Left ventricle myocardium inferior (tissue), 1 donor: ENCODE results near the gene DCTN5. TPM values are rescaled to one million over a fixed set of nuclear protein-coding genes. Genes with fewer than 3 reads are reported as not detected.
A peak's percentile ranks its signal among the peaks of the same experiment; 100 is the strongest.

Experiments used
- DNase-seq: peaks from one replicate; pipeline ENCODE4 v3.0.0-alpha.2; 2020
- H3K27ac ChIP-seq: fragments of 200-600 bp; replicated peaks from 2 replicates; pipeline ENCODE4 v1.8.0; 2021
- H3K27me3 ChIP-seq: fragments of 200-600 bp; 2 replicates; pipeline ENCODE4 v1.8.0; 2021; ENCODE audit warnings: low read depth
- H3K36me3 ChIP-seq: fragments of 200-600 bp; 2 replicates; pipeline ENCODE4 v1.8.0; 2021
- H3K4me1 ChIP-seq: fragments of 200-600 bp; 2 replicates; pipeline ENCODE4 v1.8.0; 2021
- H3K4me3 ChIP-seq: fragments of 200-600 bp; 2 replicates; pipeline ENCODE4 v1.8.0; 2021; ENCODE audit warnings: mild to moderate bottlenecking, moderate library complexity
- H3K9me3 ChIP-seq: fragments of 200-600 bp; replicated peaks from 2 replicates; pipeline ENCODE4 v1.8.0; 2021
- intact Hi-C: fragments of 100-400 bp; cut with micrococcal nuclease; formaldehyde crosslinking; loops from one replicate; pipeline ENCODE4 v1.11.0; 2022
- total RNA-seq: library from RNA; stranded (reverse); fragmentation: NEBNext Ultra II Directional; extraction: Animal tissue kit (Norgen Biotek cat#: 25700); gene quantifications from one replicate; pipeline ENCODE4 v1.2.1, GENCODE V29; 2021
- TF ChIP-seq, protein P1 (sequence below): fragments of 200-600 bp; IDR thresholded peaks from 2 replicates; pipeline ENCODE4 v1.8.0; 2021; ENCODE audit warnings: antibody characterized with exemption, mild to moderate bottlenecking, borderline replicate concordance
- donor health status: DM: no; HTN: yes; CAD: no; lungs with severe emphysema.

Gene DCTN5
- total RNA-seq, 1 donor from 2014 or later = 40.0 TPM

DNA sequence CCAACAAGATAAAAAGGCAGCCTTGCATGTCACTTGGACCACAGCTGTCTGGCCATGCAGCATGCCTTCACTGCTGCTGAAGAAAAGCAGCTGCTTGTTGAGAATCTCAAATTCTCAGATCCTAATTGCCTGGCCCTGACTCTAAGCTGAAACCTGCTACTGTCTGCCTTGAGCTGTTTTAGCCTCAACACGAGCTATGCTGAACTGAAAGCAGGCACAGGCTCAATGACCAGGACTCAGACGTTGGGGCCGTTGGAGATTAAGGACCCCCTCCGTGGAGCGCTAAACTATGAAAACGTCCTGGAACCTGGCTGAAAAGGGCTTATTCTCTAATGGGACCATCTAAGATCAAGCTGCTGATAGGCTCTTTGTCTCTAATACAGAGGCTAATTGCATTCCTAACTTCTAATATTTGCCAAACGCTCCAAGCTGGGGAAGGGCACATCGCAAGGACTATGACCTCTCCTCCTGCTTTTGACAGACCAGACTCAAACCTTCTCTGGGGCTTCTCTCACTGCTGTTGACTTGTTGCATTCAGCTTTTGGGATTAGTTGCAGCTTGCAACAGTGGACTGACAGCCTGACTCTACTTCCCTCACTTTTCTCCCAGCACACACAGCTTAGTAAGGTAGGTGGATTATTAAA, 32.8 kb downstream of the DCTN5 start:
- TF ChIP-seq, protein P1, sequence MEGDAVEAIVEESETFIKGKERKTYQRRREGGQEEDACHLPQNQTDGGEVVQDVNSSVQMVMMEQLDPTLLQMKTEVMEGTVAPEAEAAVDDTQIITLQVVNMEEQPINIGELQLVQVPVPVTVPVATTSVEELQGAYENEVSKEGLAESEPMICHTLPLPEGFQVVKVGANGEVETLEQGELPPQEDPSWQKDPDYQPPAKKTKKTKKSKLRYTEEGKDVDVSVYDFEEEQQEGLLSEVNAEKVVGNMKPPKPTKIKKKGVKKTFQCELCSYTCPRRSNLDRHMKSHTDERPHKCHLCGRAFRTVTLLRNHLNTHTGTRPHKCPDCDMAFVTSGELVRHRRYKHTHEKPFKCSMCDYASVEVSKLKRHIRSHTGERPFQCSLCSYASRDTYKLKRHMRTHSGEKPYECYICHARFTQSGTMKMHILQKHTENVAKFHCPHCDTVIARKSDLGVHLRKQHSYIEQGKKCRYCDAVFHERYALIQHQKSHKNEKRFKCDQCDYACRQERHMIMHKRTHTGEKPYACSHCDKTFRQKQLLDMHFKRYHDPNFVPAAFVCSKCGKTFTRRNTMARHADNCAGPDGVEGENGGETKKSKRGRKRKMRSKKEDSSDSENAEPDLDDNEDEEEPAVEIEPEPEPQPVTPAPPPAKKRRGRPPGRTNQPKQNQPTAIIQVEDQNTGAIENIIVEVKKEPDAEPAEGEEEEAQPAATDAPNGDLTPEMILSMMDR = no peak
- no peak overlapping the region for H3K4me3 ChIP-seq
- H3K4me1 ChIP-seq = peaks cover 12% of the 10 kb centered on the region
- DNase-seq = no peak
- H3K27me3 ChIP-seq = no peaks in the 10 kb centered on the region
- H3K9me3 ChIP-seq = no peaks in the 10 kb centered on the region
- intact Hi-C loops = no loop called here
- H3K36me3 ChIP-seq = peaks cover 38% of the 10 kb centered on the region
- H3K27ac ChIP-seq = no peak overlapping the region

DNA sequence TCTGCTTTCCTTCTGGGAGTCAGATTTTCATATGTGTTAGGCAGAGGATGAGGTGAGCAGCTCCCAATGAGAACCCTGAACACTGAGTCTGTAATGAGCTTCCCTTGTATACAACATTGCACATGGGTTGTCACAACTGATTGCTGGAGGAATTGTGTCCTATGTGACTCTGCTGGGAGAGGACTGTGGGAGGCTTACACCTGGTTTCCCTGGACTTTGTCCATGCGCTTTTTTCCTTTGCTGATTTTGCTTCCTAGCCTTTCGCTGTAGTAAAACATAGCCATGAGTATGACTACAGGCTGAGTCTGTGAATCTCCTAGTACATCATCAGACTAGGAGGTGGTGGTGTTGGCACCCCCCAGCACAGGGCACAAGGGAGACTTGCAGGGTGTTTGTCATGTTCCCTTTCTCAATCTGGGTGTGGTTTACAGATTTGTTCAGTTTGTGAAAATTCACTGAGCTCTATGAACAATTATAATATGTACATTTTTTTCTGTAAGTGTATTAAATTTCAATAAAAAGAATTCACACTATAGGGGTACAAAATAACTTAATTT, 35.7 kb downstream of the DCTN5 start:
- intact Hi-C loops = no loop called here
- peaks cover 31% of the 10 kb centered on the region for H3K36me3 ChIP-seq

DNA sequence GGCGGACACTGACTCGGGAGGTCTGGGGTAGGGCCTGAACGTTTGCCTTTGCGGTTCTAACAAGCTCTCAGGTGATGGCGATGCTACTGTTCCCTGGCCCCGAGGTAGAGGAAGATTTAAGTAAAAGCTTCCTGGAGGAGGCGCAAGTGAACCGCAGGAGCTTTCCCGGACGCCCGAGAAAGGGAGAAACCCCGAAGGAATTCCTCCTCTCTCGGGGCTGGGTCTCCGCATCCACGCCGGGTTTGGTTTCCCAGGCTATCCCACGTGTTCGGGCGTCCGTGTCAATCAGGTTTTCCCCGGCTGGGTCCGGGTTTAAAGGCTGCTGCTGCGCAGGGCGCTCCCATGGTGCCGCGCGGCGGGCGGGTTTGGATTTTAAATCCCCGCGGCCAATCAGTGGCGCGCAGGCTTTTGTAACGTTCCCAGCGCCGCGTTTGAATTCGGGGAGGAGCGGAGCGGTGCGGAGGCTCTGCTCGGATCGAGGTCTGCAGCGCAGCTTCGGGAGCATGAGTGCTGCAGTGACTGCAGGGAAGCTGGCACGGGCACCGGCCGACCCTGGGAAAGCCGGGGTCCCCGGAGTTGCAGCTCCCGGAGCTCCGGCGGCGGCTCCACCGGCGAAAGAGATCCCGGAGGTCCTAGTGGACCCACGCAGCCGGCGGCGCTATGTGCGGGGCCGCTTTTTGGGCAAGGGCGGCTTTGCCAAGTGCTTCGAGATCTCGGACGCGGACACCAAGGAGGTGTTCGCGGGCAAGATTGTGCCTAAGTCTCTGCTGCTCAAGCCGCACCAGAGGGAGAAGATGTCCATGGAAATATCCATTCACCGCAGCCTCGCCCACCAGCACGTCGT, 37.4 kb downstream of the DCTN5 start, which contains the start of gene PLK1:
Gene PLK1 (plus strand): TSS at position 460 of the 844 bp plus-strand sequence. CDS start 44 bp downstream, at position 504.
- H3K27me3 ChIP-seq = no peaks in the 10 kb centered on the region
- peak within 1 kb of the TSS; percentile 70 for H3K4me3 ChIP-seq
- TF ChIP-seq, protein P1 = peak; percentile 28
- intact Hi-C loops = no loop called here
- H3K9me3 ChIP-seq = no peaks in the 10 kb centered on the region
- H3K4me1 ChIP-seq = peaks cover 16% of the 10 kb centered on the region
- peak; percentile 71 for DNase-seq
- H3K27ac ChIP-seq = no peak within 1 kb of the TSS
- peaks cover 30% of the 10 kb centered on the region for H3K36me3 ChIP-seq

More for the DNA sequence above, 35.7 kb downstream of the DCTN5 start:
- TF ChIP-seq, protein P1 = no peak
- H3K4me1 ChIP-seq = peaks cover 16% of the 10 kb centered on the region
- H3K27ac ChIP-seq = no peak overlapping the region
- DNase-seq = no peak
- H3K9me3 ChIP-seq = no peaks in the 10 kb centered on the region
- H3K27me3 ChIP-seq = no peaks in the 10 kb centered on the region
- no peak overlapping the region for H3K4me3 ChIP-seq

DNA sequence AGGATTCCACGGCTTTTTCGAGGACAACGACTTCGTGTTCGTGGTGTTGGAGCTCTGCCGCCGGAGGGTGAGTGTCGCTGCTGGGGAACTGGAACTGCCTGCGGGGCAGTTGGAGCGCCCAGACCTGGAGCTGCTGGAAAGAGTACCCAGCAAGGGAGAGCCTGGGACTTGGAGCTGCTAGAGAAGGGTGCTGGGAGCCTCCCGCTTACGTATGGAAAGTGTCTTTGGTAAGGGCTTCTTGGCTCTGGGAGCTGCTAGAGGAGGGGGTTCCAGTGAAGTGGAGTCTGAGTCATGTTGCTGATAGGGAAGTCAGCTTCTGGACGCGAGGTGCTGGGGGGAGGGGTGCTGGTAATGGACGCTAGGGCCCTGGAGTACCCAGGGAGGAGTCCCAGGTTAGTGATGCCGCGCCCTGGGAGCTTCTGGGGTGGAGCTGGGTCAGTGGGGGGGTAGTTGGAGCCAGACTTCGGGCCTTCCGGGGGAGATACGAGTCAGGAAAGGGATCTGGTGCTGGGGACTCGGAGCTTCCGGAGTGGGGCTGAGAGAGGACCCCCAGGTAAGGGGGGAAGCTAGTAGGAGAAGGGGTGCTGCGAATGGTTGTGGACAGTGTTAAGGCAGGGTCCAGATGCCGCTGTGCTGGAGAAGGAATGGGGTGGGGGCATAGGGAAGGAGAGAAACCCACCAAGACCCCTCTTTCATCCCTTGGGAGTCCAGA, 38.2 kb downstream of the DCTN5 start:
- Histone ChIP-seq H3K9me3 (no peaks in the 10 kb centered on the region), H3K36me3 (peaks cover 37% of the 10 kb centered on the region), H3K4me3 (peak overlapping the region; percentile 70), H3K27ac (no peak overlapping the region), H3K27me3 (no peaks in the 10 kb centered on the region), H3K4me1 (peaks cover 16% of the 10 kb centered on the region)
- no peak for DNase-seq
- intact Hi-C loops = no loop called here
- TF ChIP-seq, protein P1 = no peak

DNA sequence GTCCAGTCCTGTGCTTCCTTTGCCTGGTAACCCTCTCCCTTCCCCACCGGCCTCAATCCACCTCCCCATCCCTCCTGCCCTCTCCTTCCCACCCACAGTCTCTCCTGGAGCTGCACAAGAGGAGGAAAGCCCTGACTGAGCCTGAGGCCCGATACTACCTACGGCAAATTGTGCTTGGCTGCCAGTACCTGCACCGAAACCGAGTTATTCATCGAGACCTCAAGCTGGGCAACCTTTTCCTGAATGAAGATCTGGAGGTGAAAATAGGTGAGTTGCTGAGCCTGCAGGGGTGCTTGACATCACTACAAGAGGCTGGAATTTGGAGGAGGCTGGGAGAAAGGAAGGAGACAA, 38.7 kb downstream of the DCTN5 start:
- intact Hi-C loops = no loop called here
- Histone ChIP-seq H3K9me3 (no peaks in the 10 kb centered on the region), H3K36me3 (peaks cover 40% of the 10 kb centered on the region), H3K27me3 (no peaks in the 10 kb centered on the region), H3K4me3 (no peak overlapping the region), H3K4me1 (peaks cover 16% of the 10 kb centered on the region), H3K27ac (no peak overlapping the region)
- DNase-seq = no peak
- TF ChIP-seq, protein P1 = no peak
